H1 (cell line): ENCODE measurements around the gene SLC16A8. TPM values are rescaled to one million over a fixed set of nuclear protein-coding genes. Genes with fewer than 3 reads are reported as not detected.

Source experiments
- CTCF ChIA-PET: fragments of 300-600 bp; sonication (Branson Sonifier 250); formaldehyde crosslinking; loops from one replicate; lab custom pipeline; 2021; ENCODE audit not compliant: partially characterized antibody; lab: Charles Lee
- POLR2A ChIA-PET: fragments of 300-600 bp; sonication (Branson Sonifier 250); formaldehyde crosslinking; loops from one replicate; lab custom pipeline; 2021; ENCODE audit warnings: inconsistent platforms; ENCODE audit not compliant: partially characterized antibody; lab: Charles Lee
- DNase-seq, 2 experiments: peaks; one replicate each; pipeline versions ENCODE4 v3.0.0 to v3.0.0-alpha.2; 2010 to 2022; ENCODE audit warnings: low spot score in 2 of 2, low read depth in 1 of 2, mixed read lengths in 1 of 2
- FAIRE-seq: peaks from 2 replicates; lab custom pipeline; 2011; peaks lifted over from hg19 to GRCh38; lab: Jason Lieb, UNC
- H2AFZ ChIP-seq: 2 replicates; pipeline ENCODE4 v1.8.1; 2012; ENCODE audit warnings: low read length, inconsistent platforms
- H2AK5ac ChIP-seq: 2 replicates; pipeline ENCODE4 v1.6.1; 2013; ENCODE audit warnings: low read depth, low read length
- H2BK120ac ChIP-seq: replicated peaks from 2 replicates; pipeline ENCODE3; 2013; ENCODE audit warnings: low read depth, low read length, inconsistent platforms
- H2BK12ac ChIP-seq: 2 replicates; pipeline ENCODE4 v1.6.1; 2013; ENCODE audit warnings: low read depth, low read length
- H2BK15ac ChIP-seq: 2 replicates; pipeline ENCODE4 v1.6.1; 2013; ENCODE audit warnings: low read length
- H2BK20ac ChIP-seq: 2 replicates; pipeline ENCODE4 v1.6.1; 2013; ENCODE audit warnings: low read length
- H2BK5ac ChIP-seq: 2 replicates; pipeline ENCODE4 v1.6.1; 2013; ENCODE audit warnings: low read depth, low read length
- H3K14ac ChIP-seq: 2 replicates; pipeline ENCODE4 v1.6.1; 2013; ENCODE audit warnings: inconsistent platforms; ENCODE audit not compliant: insufficient read length
- H3K18ac ChIP-seq: 2 replicates; pipeline ENCODE4 v1.6.1; 2013; ENCODE audit warnings: low read length; ENCODE audit errors: extremely low read depth
- H3K23ac ChIP-seq: 2 replicates; pipeline ENCODE4 v1.6.1; 2013; ENCODE audit warnings: inconsistent platforms; ENCODE audit not compliant: insufficient read length
- H3K23me2 ChIP-seq: 2 replicates; pipeline ENCODE4 v1.6.1; 2013; ENCODE audit warnings: low read depth, low read length
- H3K27ac ChIP-seq: 2 replicates; pipeline ENCODE4 v1.6.1; 2011; ENCODE audit warnings: low read depth, low read length, inconsistent platforms
- H3K27me3 ChIP-seq, 4 experiments: replicated peaks in 1 of 4; 1 replicate in 1 of 4; 2 replicates in 3 of 4; pipeline versions ENCODE4 v1.6.1 to v1.8.1; 2011 to 2013; ENCODE audit warnings: low read length in 3 of 4, mild to moderate bottlenecking in 3 of 4, inconsistent platforms in 2 of 4, mixed read lengths in 2 of 4, moderate library complexity in 1 of 4; ENCODE audit not compliant: control insufficient read depth in 3 of 4, insufficient read depth in 3 of 4; ENCODE audit errors: extremely low read depth in 1 of 4
- H3K36me3 ChIP-seq, 4 experiments: 2 replicates each; pipeline versions ENCODE4 v1.6.1 to v1.8.1; 2011 to 2013; ENCODE audit warnings: mild to moderate bottlenecking in 4 of 4, low read length in 3 of 4, moderate library complexity in 2 of 4, control low read depth in 1 of 4, inconsistent platforms in 1 of 4; ENCODE audit not compliant: insufficient read depth in 4 of 4, control insufficient read depth in 2 of 4
- H3K4ac ChIP-seq: replicated peaks from 2 replicates; pipeline ENCODE3; 2013; ENCODE audit warnings: low read length, low read depth, mixed read lengths, inconsistent platforms; ENCODE audit not compliant: insufficient read length
- H3K4me1 ChIP-seq, 4 experiments: replicated peaks in 1 of 4; 1 replicate in 1 of 4; 2 replicates in 3 of 4; pipeline versions ENCODE4 v1.6.1 to v1.8.1; 2011 to 2013; ENCODE audit warnings: low read length in 3 of 4, inconsistent platforms in 2 of 4, mixed read lengths in 1 of 4; ENCODE audit not compliant: insufficient read depth in 4 of 4, control insufficient read depth in 3 of 4
- H3K4me2 ChIP-seq, 2 experiments: 2 replicates each; pipeline versions ENCODE4 v1.6.1 to v1.8.1; 2011 to 2013; ENCODE audit warnings: low read depth in 2 of 2, low read length in 2 of 2, control low read depth in 1 of 2, inconsistent platforms in 1 of 2, mild to moderate bottlenecking in 1 of 2; ENCODE audit not compliant: insufficient read depth in 1 of 2
- H3K4me3 ChIP-seq, 4 experiments: fragments of 200-600, 300-600 bp in 1 of 4; sonication (generic), shearing (Covaris generic), sonication (Bioruptor Twin) in 1 of 4; 2 replicates each; pipeline versions ENCODE4 v1.5.1 to v1.8.1; 2011 to 2016; ENCODE audit warnings: low read length in 4 of 4, low read depth in 3 of 4, control low read depth in 2 of 4, inconsistent platforms in 2 of 4, mild to moderate bottlenecking in 2 of 4, mixed read lengths in 1 of 4, moderate library complexity in 1 of 4; ENCODE audit not compliant: insufficient read depth in 2 of 4; ENCODE audit errors: extremely low read depth in 1 of 4
- H3K56ac ChIP-seq: replicated peaks from 2 replicates; pipeline ENCODE3; 2013; ENCODE audit warnings: low read depth, mild to moderate bottlenecking, mixed read lengths, low read length, inconsistent platforms; ENCODE audit not compliant: insufficient read length
- H3K79me1 ChIP-seq: 2 replicates; pipeline ENCODE4 v1.6.1; 2013; ENCODE audit warnings: low read depth, low read length, control low read depth
- H3K79me2 ChIP-seq, 2 experiments: 2 replicates each; pipeline versions ENCODE4 v1.6.1 to v1.8.1; 2012 to 2013; ENCODE audit warnings: low read length in 2 of 2, mild to moderate bottlenecking in 2 of 2, inconsistent platforms in 1 of 2; ENCODE audit not compliant: insufficient read depth in 2 of 2, control insufficient read depth in 1 of 2
- H3K9ac ChIP-seq, 4 experiments: replicated peaks in 1 of 4; 1 replicate in 1 of 4; 2 replicates in 3 of 4; pipeline versions ENCODE4 v1.6.1 to v1.8.1; 2011 to 2013; ENCODE audit warnings: low read depth in 3 of 4, low read length in 3 of 4, control low read depth in 2 of 4, mild to moderate bottlenecking in 2 of 4, moderate library complexity in 2 of 4, inconsistent platforms in 1 of 4; ENCODE audit errors: extremely low read depth in 1 of 4
- H3K9me3 ChIP-seq, 2 experiments: 2 replicates each; pipeline versions ENCODE4 v1.6.1 to v1.8.1; 2012 to 2013; ENCODE audit warnings: mild to moderate bottlenecking in 2 of 2, moderate library complexity in 2 of 2, control low read depth in 1 of 2, inconsistent platforms in 1 of 2, low read depth in 1 of 2, low read length in 1 of 2, mixed read lengths in 1 of 2; ENCODE audit not compliant: insufficient read depth in 2 of 2
- H4K20me1 ChIP-seq, 2 experiments: replicated peaks in 1 of 2; 2 replicates each; pipeline versions ENCODE3 to v1.8.1; 2011 to 2013; ENCODE audit warnings: inconsistent platforms in 2 of 2, low read length in 2 of 2, mild to moderate bottlenecking in 1 of 2; ENCODE audit not compliant: insufficient read depth in 2 of 2, control insufficient read depth in 1 of 2
- H4K5ac ChIP-seq: 2 replicates; pipeline ENCODE4 v1.6.1; 2013; ENCODE audit warnings: low read length, low read depth, mixed read lengths, inconsistent platforms; ENCODE audit not compliant: insufficient read length
- H4K8ac ChIP-seq: 2 replicates; pipeline ENCODE4 v1.8.0; 2013; ENCODE audit warnings: mild to moderate bottlenecking, moderate library complexity, low read length, inconsistent platforms; ENCODE audit not compliant: insufficient read depth; ENCODE audit errors: extremely low read depth
- H4K91ac ChIP-seq: replicated peaks from 2 replicates; pipeline ENCODE3; 2013; ENCODE audit warnings: low read length, mixed read lengths, inconsistent platforms; ENCODE audit not compliant: insufficient read length
- ASH2L ChIP-seq: fragments of 200-600, 300-600 bp; sonication (generic); IDR thresholded peaks from one replicate; pipeline ENCODE4 v1.7.1; 2017; ENCODE audit warnings: low read length
- BCL11A ChIP-seq, 2 experiments: IDR thresholded peaks; one replicate each; pipeline ENCODE4 v1.6.1; 2011; ENCODE audit warnings: low read depth in 2 of 2, low read length in 2 of 2, mild to moderate bottlenecking in 2 of 2
- CREB1 ChIP-seq: IDR thresholded peaks from 2 replicates; pipeline ENCODE4 v1.6.1; 2012; ENCODE audit warnings: inconsistent platforms
- CTBP2 ChIP-seq: IDR thresholded peaks from 2 replicates; pipeline ENCODE4 v1.7.0; 2011; ENCODE audit warnings: borderline replicate concordance, mild to moderate bottlenecking, moderate library complexity, mixed read lengths, low read length; ENCODE audit not compliant: insufficient read depth, insufficient read length
- EP300 ChIP-seq, 2 experiments: IDR thresholded peaks; 1 replicate in 1 of 2; 2 replicates in 1 of 2; pipeline ENCODE4 v1.6.1; 2011 to 2012; ENCODE audit warnings: low read depth in 2 of 2, low read length in 2 of 2, mild to moderate bottlenecking in 2 of 2, borderline replicate concordance in 1 of 2, inconsistent platforms in 1 of 2, moderate library complexity in 1 of 2
- RBBP5 ChIP-seq: IDR thresholded peaks from 2 replicates; pipeline ENCODE4 v1.7.1; 2012; ENCODE audit warnings: low read depth, mild to moderate bottlenecking, inconsistent platforms, low read length, moderate library complexity, borderline replicate concordance
- RXRA ChIP-seq: IDR thresholded peaks from 2 replicates; pipeline ENCODE4 v1.6.1; 2011; ENCODE audit warnings: low read depth, mild to moderate bottlenecking, low read length, moderate library complexity; ENCODE audit not compliant: insufficient read depth
- SP1 ChIP-seq: IDR thresholded peaks from 2 replicates; pipeline ENCODE4 v1.6.1; 2011; ENCODE audit warnings: low read depth, low read length
- SP4 ChIP-seq: IDR thresholded peaks from 2 replicates; pipeline ENCODE4 v1.6.1; 2012; ENCODE audit warnings: low read length, inconsistent platforms
- WGBS, 2 experiments: shearing (Covaris generic) in 1 of 2; methylation state at CpG; one replicate each; pipeline versions ENCODE4 v1.1.6 to v1.1.7; 2013 to 2015; ENCODE audit warnings: low lambda C conversion rate in 2 of 2, mixed read lengths in 2 of 2, inconsistent platforms in 1 of 2, low coverage in 1 of 2, missing lambda C conversion rate in 1 of 2; ENCODE audit not compliant: insufficient replicate concordance in 2 of 2, insufficient coverage in 1 of 2, insufficient read length in 1 of 2; ENCODE audit errors: extremely low coverage in 1 of 2, missing lambda C conversion rate in 1 of 2; 5-methylcytosine and 5-hydroxymethylcytosine counted together
- polyA plus RNA-seq, 7 experiments: library from polyadenylated mRNA; depleted of rRNA in 3 of 7; stranded (reverse) in 5 of 7; unstranded in 2 of 7; fragments of >200 nt in 5 of 7; fragments of 200-250 nt in 2 of 7; gene quantifications; 1 replicate in 5 of 7; 2 replicates in 1 of 7; 4 replicates in 1 of 7; pipeline versions ENCODE4 v1.2.1 to v1.2.3, GENCODE V29; 2011 to 2013; ENCODE audit warnings: missing spikeins in 2 of 7, mixed read lengths in 2 of 7
- total RNA-seq: library from RNA; stranded (reverse); fragmentation: NEBNext Ultra II Directional; extraction: Animal tissue kit (Norgen Biotek cat#: 25700); gene quantifications from 2 replicates; pipeline ENCODE4 v1.2.1, GENCODE V29; 2021
- TF ChIP-seq, protein P1 (sequence below): IDR thresholded peaks from 2 replicates; pipeline ENCODE4 v1.6.1; 2012; ENCODE audit warnings: inconsistent platforms

Gene SLC16A8
- total and polyA plus RNA-seq, 2 of the 8 experiments (the other 6 are each of a cell fraction or from before 2014, with no cell fraction given), result 0.70 TPM; not detected in 1

DNA sequence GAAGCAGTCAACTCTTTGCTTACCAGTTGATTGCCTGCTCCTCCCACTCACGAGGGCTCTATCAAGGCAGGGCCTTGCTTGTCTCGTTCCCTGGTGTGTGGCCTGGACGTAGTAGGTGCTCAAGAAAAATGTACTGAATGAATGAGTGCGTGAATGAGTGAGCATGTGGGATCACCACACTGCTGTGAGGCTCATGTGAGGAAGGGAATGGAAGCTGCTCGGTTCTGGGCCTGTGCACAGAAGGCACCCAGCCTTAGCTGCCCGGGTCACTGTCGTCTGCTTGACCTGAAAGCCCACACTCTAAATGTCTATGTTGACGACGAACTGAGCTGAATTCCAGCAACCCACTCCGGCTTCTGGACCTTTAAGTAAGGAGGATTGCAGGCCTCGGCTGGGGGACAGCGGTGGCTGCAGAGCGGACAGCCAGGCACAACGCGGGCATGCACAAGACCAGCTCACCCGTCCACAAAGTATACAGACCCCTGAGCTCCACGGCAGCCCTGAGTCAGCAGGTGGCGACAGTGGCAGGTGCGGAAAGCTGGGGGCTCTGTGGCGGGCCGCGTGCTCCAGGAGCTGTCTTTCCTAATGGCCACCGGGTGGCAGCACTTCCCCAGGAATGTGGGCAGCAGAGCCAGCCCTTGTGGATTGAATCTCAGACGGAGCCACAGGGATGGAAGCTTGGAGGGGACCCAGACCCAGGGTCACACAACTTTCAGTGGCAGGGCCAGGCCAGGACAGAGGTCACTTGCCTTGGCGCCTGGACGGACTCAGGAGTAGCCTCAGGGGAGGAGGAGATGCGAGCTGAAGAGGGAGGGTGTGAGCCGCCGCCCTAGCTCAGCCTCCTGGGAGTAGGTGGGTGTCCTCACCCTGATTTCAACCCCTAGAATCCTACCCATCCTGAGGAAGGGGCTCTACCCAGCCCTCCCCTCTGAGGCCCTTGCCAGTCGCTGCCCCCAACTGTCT lies 31.8 kb downstream of the SLC16A8 start:
- H2AK5ac ChIP-seq, result no peak overlapping the region
- H3K23ac ChIP-seq, result no peak overlapping the region
- no peaks in the 10 kb centered on the region; the same call in 1 of the 2 replicates for H3K79me1 ChIP-seq
- H2BK15ac ChIP-seq, result peak overlapping the region; percentile 99
- H3K14ac ChIP-seq, result no peak overlapping the region
- 0 out of 2 replicates have a peak overlapping the region, but pooled peaks have one; percentile 32 for H2BK20ac ChIP-seq
- peak overlapping the region; percentile 39 for H2BK120ac ChIP-seq
- no peaks in the 10 kb centered on the region; a peak in 1 of 7 replicates for H3K27me3 ChIP-seq
- peak overlapping the region; percentile 72 for H3K4ac ChIP-seq
- peak; percentile 81 to 89 for DNase-seq
- WGBS, 2 experiments, result 44% methylated on average over 27 of the region's 30 CpGs; no CpG with 5 or more reads in 1 of the 2 experiments
- peak overlapping the region; percentile 48; the same call in 1 of the 2 replicates for H2BK5ac ChIP-seq
- no peak overlapping the region for H3K9ac ChIP-seq
- no peaks in the 10 kb centered on the region for H3K79me2 ChIP-seq
- peak overlapping the region; percentile 91 for H4K91ac ChIP-seq
- ChIA-PET CTCF (interaction anchor here (0.7 to 10.9 kb wide), 55 partner anchors 9 to 647 kb away, joined by 3 to 184 read pairs (median 5); partner anchors contain the start of genes BAIAP2L2, C22orf23, POLR2F and SLC16A8), POLR2A (interaction anchor here (0.9 to 1.4 kb wide), 5 partner anchors 9 to 52 kb away, joined by 3 to 5 read pairs (median 4); no protein-coding TSS in a partner anchor)
- H3K23me2 ChIP-seq, result no peaks in the 10 kb centered on the region
- peaks cover 0 to 15% (median 4%) of the 10 kb centered on the region in 4 experiments; a peak in 5 of 7 replicates for H3K4me1 ChIP-seq
- no peak overlapping the region for H3K4me3 ChIP-seq
- no peak overlapping the region for H3K56ac ChIP-seq
- peak; percentile 45 for FAIRE-seq
- H3K4me2 ChIP-seq, result peak overlapping the region in 1 of 2 experiments; percentile 47; a peak in 2 of 4 replicates
- no peak overlapping the region for H3K27ac ChIP-seq
- H3K9me3 ChIP-seq, result no peaks in the 10 kb centered on the region
- H3K18ac ChIP-seq, result peak overlapping the region; percentile 98
- no peaks in the 10 kb centered on the region for H4K20me1 ChIP-seq
- peak overlapping the region; percentile 20; the same call in 1 of the 2 replicates for H2AFZ ChIP-seq
- peak overlapping the region; percentile 95 for H4K8ac ChIP-seq
- H3K36me3 ChIP-seq, result no peaks in the 10 kb centered on the region
- H4K5ac ChIP-seq, result peak overlapping the region; percentile 46
- peak overlapping the region; percentile 91 for H2BK12ac ChIP-seq
- TF ChIP-seq SP4 (no peak), BCL11A (IDR thresholded peaks at IDR 0.05; ENCODE audit: low read depth in 2 of 2, low read length in 2 of 2) (no peak), RXRA (no peak), CREB1 (peak; percentile 55; the same call in 1 of the 2 replicates), ASH2L (no peak), SP1 (no peak), EP300 (IDR thresholded peaks at IDR 0.05; ENCODE audit: borderline replicate concordance in 1 of 2, low read depth in 2 of 2, low read length in 2 of 2) (peak in 1 of 2 experiments; percentile 21; a peak in 1 of 3 replicates), CTBP2 (peak; percentile 27), RBBP5 (no peak)
- TF ChIP-seq, protein P1, sequence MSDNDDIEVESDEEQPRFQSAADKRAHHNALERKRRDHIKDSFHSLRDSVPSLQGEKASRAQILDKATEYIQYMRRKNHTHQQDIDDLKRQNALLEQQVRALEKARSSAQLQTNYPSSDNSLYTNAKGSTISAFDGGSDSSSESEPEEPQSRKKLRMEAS, result peak; percentile 96
